Erythroblast (primary cell): ENCODE results near the gene UCK2.

Experiments
- GATA1 ChIP-seq: IDR thresholded peaks from 2 replicates; pipeline ENCODE4 v1.6.1; 2011; ENCODE audit warnings: low read depth, mild to moderate bottlenecking, control low read depth, low read length, moderate library complexity
- POLR2A ChIP-seq: IDR thresholded peaks from 2 replicates; pipeline ENCODE4 v1.6.1; 2011; ENCODE audit warnings: mild to moderate bottlenecking, low read length

DNA sequence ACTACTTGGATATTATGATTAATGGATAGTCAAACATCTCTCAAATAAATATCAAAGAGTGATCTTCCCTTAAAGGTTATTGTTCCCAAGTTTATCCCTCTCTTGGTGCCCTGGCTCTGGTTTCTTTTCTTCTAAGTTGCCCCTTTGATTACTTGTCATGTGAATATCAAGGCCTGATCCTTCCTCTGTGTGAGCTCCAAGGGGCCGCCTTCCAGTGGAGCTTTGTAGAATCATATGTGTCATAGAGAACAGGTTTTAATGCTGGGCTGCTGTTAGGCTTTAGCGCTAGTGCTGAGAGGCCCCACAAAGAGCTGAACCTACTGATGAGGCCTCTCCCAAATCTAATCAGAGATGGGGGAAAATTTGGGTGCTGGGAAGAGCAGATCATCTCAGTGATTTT, 25.5 kb downstream of the UCK2 start:
- TF ChIP-seq POLR2A (no peak), GATA1 (no peak)
